Effector memory CD4-positive, alpha-beta T cell (primary cell): ENCODE results near the gene CCDC6.

Experiments used
- DNase-seq, 3 donors: peaks; one replicate each; pipeline ENCODE4 v3.0.0-alpha.2; 2020
- H3K27ac ChIP-seq: 2 replicates; pipeline ENCODE4 v1.7.0; 2013; ENCODE audit warnings: mild to moderate bottlenecking, low read length, moderate library complexity; ENCODE audit not compliant: insufficient read depth, poor library complexity, severe bottlenecking
- H3K27me3 ChIP-seq: replicated peaks from 2 replicates; pipeline ENCODE4 v1.7.0; 2013; ENCODE audit warnings: mild to moderate bottlenecking, low read length; ENCODE audit not compliant: insufficient read depth, control insufficient read depth, poor library complexity, severe bottlenecking
- H3K36me3 ChIP-seq: 2 replicates; pipeline ENCODE4 v1.7.0; 2013; ENCODE audit warnings: mild to moderate bottlenecking, low read length, moderate library complexity; ENCODE audit not compliant: control insufficient read depth, insufficient read depth
- H3K4me1 ChIP-seq: 2 replicates; pipeline ENCODE4 v1.7.0; 2013; ENCODE audit warnings: low read length, mild to moderate bottlenecking; ENCODE audit not compliant: control insufficient read depth, insufficient read depth, poor library complexity, severe bottlenecking
- H3K4me3 ChIP-seq: 2 replicates; pipeline ENCODE4 v1.7.0; 2013; ENCODE audit warnings: low read length, low read depth, mild to moderate bottlenecking; ENCODE audit not compliant: insufficient read depth, poor library complexity, severe bottlenecking
- H3K9me3 ChIP-seq: 2 replicates; pipeline ENCODE4 v1.7.0; 2013; ENCODE audit warnings: mild to moderate bottlenecking, low read length, moderate library complexity; ENCODE audit not compliant: control insufficient read depth

Gene CCDC6

GRCh38 chr10:59857049-59857448 is 49.3 kb downstream of the CCDC6 start:
- Histone ChIP-seq H3K4me1 (no peaks in the 10 kb centered on the region), H3K27ac (no peak overlapping the region), H3K4me3 (no peak overlapping the region), H3K9me3 (no peaks in the 10 kb centered on the region), H3K27me3 (no peaks in the 10 kb centered on the region), H3K36me3 (no peaks in the 10 kb centered on the region)
- DNase-seq = no peak

GRCh38 chr10:59856104-59856503 is 50.3 kb downstream of the CCDC6 start:
- Histone ChIP-seq H3K4me1 (no peaks in the 10 kb centered on the region), H3K27me3 (no peaks in the 10 kb centered on the region), H3K4me3 (no peak overlapping the region), H3K9me3 (no peaks in the 10 kb centered on the region), H3K36me3 (peaks cover 5% of the 10 kb centered on the region), H3K27ac (no peak overlapping the region)
- no peak for DNase-seq

DNA sequence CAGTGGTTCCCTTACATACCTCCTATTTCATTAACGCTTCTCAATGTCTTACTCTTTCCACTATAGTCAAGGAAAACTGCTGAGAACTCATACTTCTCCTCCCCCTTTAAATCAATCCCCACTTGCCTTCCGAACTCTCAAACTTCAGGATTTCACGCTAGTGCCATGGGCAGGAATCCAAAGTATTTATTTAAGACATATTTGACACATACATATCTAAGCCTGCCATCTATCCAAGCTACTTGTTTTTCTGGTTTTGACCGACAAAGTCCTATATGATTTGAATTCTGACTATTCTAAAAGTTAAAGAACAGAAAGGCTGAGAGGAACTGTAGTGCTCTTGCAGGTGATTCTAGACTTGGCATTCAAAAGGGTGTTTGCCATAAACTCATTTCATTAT is 51.8 kb downstream of the CCDC6 start:
- Histone ChIP-seq H3K9me3 (no peaks in the 10 kb centered on the region), H3K27me3 (no peaks in the 10 kb centered on the region), H3K4me1 (no peaks in the 10 kb centered on the region), H3K4me3 (no peak overlapping the region), H3K36me3 (peaks cover 9% of the 10 kb centered on the region), H3K27ac (no peak overlapping the region)
- no peak for DNase-seq

DNA sequence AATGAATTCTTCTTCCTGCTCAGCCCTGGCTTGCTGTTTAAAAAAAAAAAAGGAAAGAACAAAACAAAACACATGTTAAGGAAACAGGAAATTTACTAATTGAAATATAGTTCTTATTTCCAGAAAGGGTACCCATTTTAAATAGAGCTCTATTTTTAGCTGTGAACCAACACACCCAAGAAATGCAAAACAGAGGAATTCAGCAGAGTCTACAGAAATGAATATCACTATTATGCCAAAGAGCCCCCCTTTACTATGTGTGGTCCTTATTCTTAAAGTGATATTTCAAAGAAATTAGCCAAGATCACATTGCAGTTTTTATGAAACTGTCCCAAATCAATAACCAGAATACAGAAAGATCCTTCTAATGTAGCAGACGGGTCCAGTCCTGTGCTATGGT is 53.7 kb downstream of the CCDC6 start:
- H3K27ac ChIP-seq = no peak overlapping the region
- no peaks in the 10 kb centered on the region for H3K9me3 ChIP-seq
- DNase-seq = no peak
- H3K4me1 ChIP-seq = no peaks in the 10 kb centered on the region
- no peak overlapping the region for H3K4me3 ChIP-seq
- peaks cover 18% of the 10 kb centered on the region for H3K36me3 ChIP-seq
- H3K27me3 ChIP-seq = no peaks in the 10 kb centered on the region

DNA sequence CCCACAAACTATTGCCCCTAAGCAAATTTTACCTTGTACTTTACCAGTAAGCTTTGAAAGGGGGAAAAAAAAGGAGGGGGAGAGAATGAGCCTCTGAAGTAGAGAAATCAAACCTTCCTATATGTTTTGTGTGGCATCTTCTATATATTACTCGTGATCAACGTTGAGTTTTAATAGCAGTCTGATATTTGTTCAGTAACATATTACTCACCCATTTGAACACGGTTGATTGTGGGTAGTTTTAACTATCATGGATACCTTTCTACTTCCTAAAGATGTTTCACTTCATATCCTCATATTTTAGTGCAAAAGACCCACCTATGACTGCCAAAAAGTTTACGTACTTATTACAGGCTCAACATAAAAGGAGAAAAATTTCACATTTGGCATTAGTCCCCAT is 54.5 kb downstream of the CCDC6 start:
- H3K9me3 ChIP-seq = no peaks in the 10 kb centered on the region
- H3K36me3 ChIP-seq = peaks cover 18% of the 10 kb centered on the region
- H3K27ac ChIP-seq = no peak overlapping the region
- H3K27me3 ChIP-seq = no peaks in the 10 kb centered on the region
- H3K4me3 ChIP-seq = no peak overlapping the region
- DNase-seq = no peak
- no peaks in the 10 kb centered on the region for H3K4me1 ChIP-seq

DNA sequence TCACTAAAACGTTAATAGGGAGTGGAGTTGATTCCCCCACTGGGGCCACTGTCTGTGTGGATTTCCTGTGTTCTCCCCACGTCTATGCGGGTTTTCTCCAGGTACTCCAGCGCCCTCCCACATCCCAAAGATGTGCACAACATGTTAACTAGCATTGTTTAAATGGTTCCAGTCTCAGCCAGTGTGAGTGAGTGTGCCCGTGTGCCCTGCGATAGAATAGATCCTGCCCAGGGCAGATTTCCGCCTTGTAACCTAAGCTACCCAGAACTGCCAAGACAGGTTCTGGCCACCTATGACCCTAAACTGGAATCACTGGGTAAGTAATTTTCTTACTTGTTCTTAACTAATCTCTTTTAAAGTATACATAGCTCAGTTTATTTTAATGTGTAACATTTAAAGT is 58.5 kb downstream of the CCDC6 start:
- Histone ChIP-seq H3K4me3 (no peak overlapping the region), H3K27ac (no peak overlapping the region), H3K4me1 (no peaks in the 10 kb centered on the region), H3K9me3 (no peaks in the 10 kb centered on the region), H3K27me3 (no peaks in the 10 kb centered on the region), H3K36me3 (peaks cover 36% of the 10 kb centered on the region)
- DNase-seq = no peak

GRCh38 chr10:59847326-59847725 is 59.0 kb downstream of the CCDC6 start:
- no peaks in the 10 kb centered on the region for H3K4me1 ChIP-seq
- no peak for DNase-seq
- H3K9me3 ChIP-seq = no peaks in the 10 kb centered on the region
- H3K36me3 ChIP-seq = peaks cover 36% of the 10 kb centered on the region
- no peak overlapping the region for H3K27ac ChIP-seq
- no peaks in the 10 kb centered on the region for H3K27me3 ChIP-seq
- no peak overlapping the region for H3K4me3 ChIP-seq

DNA sequence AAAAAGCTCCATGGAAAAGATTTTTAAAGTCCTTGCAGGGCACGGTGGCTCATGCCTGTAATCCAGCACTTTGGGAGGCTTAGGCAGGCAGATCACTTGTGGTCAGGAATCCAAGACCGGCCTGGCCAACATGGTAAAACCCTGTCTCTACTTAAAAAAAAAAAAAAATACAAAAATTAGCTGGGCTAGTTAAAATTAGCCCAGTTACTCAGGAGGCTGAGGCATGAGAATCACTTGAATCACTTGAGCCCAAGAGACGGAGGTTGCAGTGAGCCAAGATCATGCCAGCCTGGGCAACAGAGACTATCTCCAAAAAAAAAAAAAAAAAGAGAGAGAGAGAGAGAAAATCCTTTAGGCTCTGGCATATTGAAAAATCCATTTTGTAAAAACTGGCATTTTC is 61.9 kb downstream of the CCDC6 start:
- DNase-seq = no peak
- Histone ChIP-seq H3K27ac (no peak overlapping the region), H3K36me3 (peaks cover 26% of the 10 kb centered on the region), H3K4me1 (no peaks in the 10 kb centered on the region), H3K9me3 (no peaks in the 10 kb centered on the region), H3K4me3 (no peak overlapping the region), H3K27me3 (no peaks in the 10 kb centered on the region)

DNA sequence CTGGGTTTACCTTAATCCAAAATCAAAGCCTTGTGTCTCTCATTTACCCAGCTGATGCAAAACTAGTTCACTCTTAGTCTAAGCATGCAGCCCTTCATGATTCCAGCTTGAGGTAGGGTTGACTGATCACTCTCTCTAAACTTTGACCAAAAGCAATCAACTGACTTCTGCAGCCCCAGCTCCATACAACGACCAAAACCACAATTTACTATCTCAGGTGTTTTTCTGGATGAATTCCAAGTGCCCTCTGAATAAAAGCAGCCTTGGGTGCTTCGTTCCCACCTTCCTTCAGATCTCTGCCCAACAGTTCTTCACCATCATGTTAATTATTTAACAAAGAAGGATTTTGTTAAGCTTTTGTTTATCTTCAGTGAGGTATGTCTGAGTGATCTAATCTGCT is 62.6 kb downstream of the CCDC6 start:
- no peak overlapping the region for H3K27ac ChIP-seq
- DNase-seq = no peak

DNA sequence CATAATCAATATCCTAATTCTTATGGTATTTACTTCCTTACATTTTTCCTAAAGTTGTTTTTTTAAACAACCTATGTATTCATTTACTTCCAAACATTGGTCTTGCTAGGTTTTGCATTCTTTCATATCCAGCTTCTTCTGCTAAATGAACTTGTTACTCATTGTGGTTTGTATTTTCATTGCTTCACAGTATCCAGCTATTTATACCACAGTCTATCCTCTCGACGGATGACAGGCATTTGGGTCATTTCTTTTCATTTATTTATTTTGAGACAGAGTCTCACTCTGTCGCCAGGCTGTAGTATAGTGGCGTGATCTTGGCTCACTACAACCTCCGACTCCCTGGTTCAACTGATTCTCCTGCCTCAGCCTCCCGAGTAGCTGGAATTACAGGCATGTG is 66.8 kb downstream of the CCDC6 start:
- no peaks in the 10 kb centered on the region for H3K4me1 ChIP-seq
- H3K4me3 ChIP-seq = no peak overlapping the region
- DNase-seq = no peak
- no peaks in the 10 kb centered on the region for H3K9me3 ChIP-seq
- peaks cover 7% of the 10 kb centered on the region for H3K36me3 ChIP-seq
- H3K27me3 ChIP-seq = no peaks in the 10 kb centered on the region
- H3K27ac ChIP-seq = no peak overlapping the region

More for the DNA sequence above, 62.6 kb downstream of the CCDC6 start:
- Histone ChIP-seq H3K9me3 (no peaks in the 10 kb centered on the region), H3K4me3 (no peak overlapping the region), H3K27me3 (no peaks in the 10 kb centered on the region), H3K36me3 (peaks cover 19% of the 10 kb centered on the region), H3K4me1 (no peaks in the 10 kb centered on the region)
